GM12865 (cell line): ENCODE results near the gene NFE2L1.
"Not testable (repeated sequence)": the region's sequence is repeated elsewhere in the genome, so short reads cannot be mapped to it uniquely, and the experiment has no call there.

Experiments
- DNase-seq: peaks from one replicate; pipeline ENCODE4 v3.0.0; 2010; ENCODE audit warnings: low read depth
- H3K4me3 ChIP-seq: 2 replicates; pipeline ENCODE4 v1.5.1; 2011; ENCODE audit warnings: mild to moderate bottlenecking, low read depth, low read length, control low read depth
- CTCF ChIP-seq: IDR thresholded peaks from 2 replicates; pipeline ENCODE4 v1.5.1; 2011; ENCODE audit warnings: low read length, control low read depth, low read depth, inconsistent platforms; ENCODE audit not compliant: insufficient read depth; ENCODE audit errors: missing control alignments

NFE2L1 gene

GRCh38 chr17:48027322-48027981, 20.7 kb upstream of the NFE2L1 start:
- no peak for DNase-seq
- no peak overlapping the region for H3K4me3 ChIP-seq
- no peak for TF ChIP-seq CTCF

GRCh38 chr17:48028736-48029135, 19.4 kb upstream of the NFE2L1 start:
- DNase-seq = no peak
- TF ChIP-seq CTCF = no peak

GRCh38 chr17:48030531-48030930, 17.6 kb upstream of the NFE2L1 start:
- no peak overlapping the region for H3K4me3 ChIP-seq
- TF ChIP-seq CTCF = no peak
- DNase-seq = no peak

More at GRCh38 chr17:48028736-48029135, 19.4 kb upstream of the NFE2L1 start:
- no peak overlapping the region for H3K4me3 ChIP-seq

- DNase-seq = no peak
- no peak for TF ChIP-seq CTCF
- no peak overlapping the region for H3K4me3 ChIP-seq
Measured at GRCh38 chr17:48031966-48032365, 16.2 kb upstream of the NFE2L1 start.

GRCh38 chr17:48034734-48035133, 13.4 kb upstream of the NFE2L1 start:
- not testable (repeated sequence) for DNase-seq

GRCh38 chr17:48036693-48037035, 11.5 kb upstream of the NFE2L1 start:
- no peak for TF ChIP-seq CTCF
- no peak for DNase-seq
- H3K4me3 ChIP-seq = no peak overlapping the region

More at GRCh38 chr17:48034734-48035133, 13.4 kb upstream of the NFE2L1 start:
- not testable (repeated sequence) for H3K4me3 ChIP-seq

- peak within 1 kb of the TSS; percentile 58 for H3K4me3 ChIP-seq
- TF ChIP-seq CTCF = peak; percentile 84
- peak; percentile 60 for DNase-seq
Measured at GRCh38 chr17:48037036-48037837, 10.9 kb upstream of the NFE2L1 start, which contains the start of gene COPZ2. TSS of gene COPZ2 (minus strand) at chr17:48037797. CDS start at chr17:48037777, 20 bp downstream.
